AG09309 (cell line): Measurements from ENCODE around the gene DNAH9.

Source experiments
- DNase-seq: peaks from one replicate; pipeline ENCODE4 v3.0.0-alpha.2; 2010; ENCODE audit warnings: low read depth
- H3K4me3 ChIP-seq: 2 replicates; pipeline ENCODE4 v1.5.1; 2011; ENCODE audit warnings: mild to moderate bottlenecking, low read depth, low read length, moderate library complexity; ENCODE audit not compliant: control insufficient read depth
- CTCF ChIP-seq: IDR thresholded peaks from 2 replicates; pipeline ENCODE4 v1.5.1; 2011; ENCODE audit warnings: mild to moderate bottlenecking, low read depth, low read length, inconsistent platforms; ENCODE audit not compliant: insufficient read depth, control insufficient read depth; ENCODE audit errors: missing control alignments

The DNAH9 gene

GRCh38 chr17:11642655-11643054 is 44.4 kb downstream of the DNAH9 start:
- H3K4me3 ChIP-seq: no peak overlapping the region
- TF ChIP-seq CTCF: no peak
- DNase-seq: no peak

GRCh38 chr17:11643851-11644250 is 45.6 kb downstream of the DNAH9 start:
- no peak for DNase-seq
- H3K4me3 ChIP-seq: no peak overlapping the region
- TF ChIP-seq CTCF: no peak

DNA sequence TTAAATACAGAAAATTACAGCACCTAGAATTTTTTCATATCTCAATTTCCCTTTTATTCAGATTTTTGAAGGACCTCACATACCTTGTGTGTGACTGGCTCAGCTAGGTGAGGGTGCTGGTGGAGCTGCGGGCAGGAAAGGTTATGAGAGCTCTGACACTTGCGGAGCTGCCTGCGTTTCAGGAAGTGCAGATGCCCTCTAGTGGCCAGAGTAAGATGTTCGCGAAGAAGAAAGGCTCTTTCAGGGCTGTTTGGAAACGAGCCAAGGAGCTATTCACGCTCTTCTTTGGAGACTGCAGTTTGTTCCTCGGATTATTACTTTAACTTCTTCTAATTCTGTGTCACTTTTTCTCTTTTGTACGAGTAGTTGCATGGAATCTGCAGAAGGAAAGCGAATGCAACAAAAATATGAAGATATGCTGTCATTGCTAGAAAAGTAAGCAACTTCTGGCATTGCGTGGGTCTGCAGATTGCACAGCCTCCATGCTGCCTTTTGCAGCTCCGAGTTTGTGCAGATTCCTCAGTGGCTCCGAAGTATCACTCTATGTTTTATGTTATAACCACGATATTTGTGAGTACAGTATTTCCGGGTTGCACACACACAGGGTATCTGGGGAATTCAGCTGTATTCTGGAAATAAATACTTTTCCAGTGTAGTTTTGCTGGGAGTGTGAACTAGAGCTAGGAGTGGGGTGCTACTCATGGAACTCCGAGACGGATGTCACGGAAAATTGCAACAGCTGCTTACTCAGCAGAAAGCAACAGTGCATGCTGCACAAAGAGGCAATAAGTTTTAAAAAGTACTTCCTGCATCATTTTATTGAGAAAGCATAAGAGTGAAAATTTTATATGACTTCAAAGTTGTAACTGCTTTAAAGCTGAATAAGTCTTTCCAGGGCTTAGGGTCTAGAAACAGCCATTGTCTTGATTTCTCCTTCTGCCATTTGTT is 46.3 kb downstream of the DNAH9 start:
- no peak for DNase-seq
- H3K4me3 ChIP-seq: no peak overlapping the region
- peak; percentile 59 for TF ChIP-seq CTCF

DNA sequence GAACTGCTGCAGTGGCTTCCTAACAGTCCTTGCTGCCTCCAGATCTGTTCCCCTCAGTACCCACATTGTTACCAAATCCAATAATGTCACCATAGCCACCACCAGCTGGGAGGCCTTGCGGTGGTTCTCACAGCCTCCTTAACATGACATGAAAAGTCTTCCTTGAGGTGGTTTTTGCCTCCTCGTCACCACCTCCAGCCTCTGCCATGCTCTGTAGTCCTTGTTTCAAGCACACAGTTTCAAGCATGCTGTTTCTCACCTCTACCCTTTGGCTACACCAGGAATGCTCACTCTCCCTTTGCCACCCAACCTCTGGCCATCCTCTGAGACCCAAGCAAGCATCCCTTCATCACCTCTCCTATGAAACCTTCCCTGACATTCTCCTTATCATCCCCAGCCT is 47.2 kb downstream of the DNAH9 start:
- no peak for TF ChIP-seq CTCF
- no peak for DNase-seq
- no peak overlapping the region for H3K4me3 ChIP-seq

- no peak for TF ChIP-seq CTCF
- DNase-seq: no peak
- H3K4me3 ChIP-seq: no peak overlapping the region
Observed at GRCh38 chr17:11651089-11651488, 52.8 kb downstream of the DNAH9 start.

GRCh38 chr17:11668618-11669017 is 70.3 kb downstream of the DNAH9 start:
- no peak for DNase-seq
- no peak for TF ChIP-seq CTCF
- no peak overlapping the region for H3K4me3 ChIP-seq
